NCI-H1930 (cell line): ENCODE results near the gene CRTAP.
"Not testable (repeated sequence)": the region's sequence is repeated elsewhere in the genome, so short reads cannot be mapped to it uniquely, and the experiment has no call there.

Experiments used
- DNase-seq, 2 experiments: peaks; one replicate each; lab custom pipeline; 2025; lab: John Stamatoyannopoulos, UW

The CRTAP gene

GRCh38 chr3:33174711-33175414 is 61.0 kb downstream of the CRTAP start:
- DNase-seq, result no peak

- DNase-seq, result no peak
Measured at GRCh38 chr3:33179132-33179531, 65.3 kb downstream of the CRTAP start.

GRCh38 chr3:33181229-33181628 is 67.4 kb downstream of the CRTAP start:
- DNase-seq, result no peak

DNA sequence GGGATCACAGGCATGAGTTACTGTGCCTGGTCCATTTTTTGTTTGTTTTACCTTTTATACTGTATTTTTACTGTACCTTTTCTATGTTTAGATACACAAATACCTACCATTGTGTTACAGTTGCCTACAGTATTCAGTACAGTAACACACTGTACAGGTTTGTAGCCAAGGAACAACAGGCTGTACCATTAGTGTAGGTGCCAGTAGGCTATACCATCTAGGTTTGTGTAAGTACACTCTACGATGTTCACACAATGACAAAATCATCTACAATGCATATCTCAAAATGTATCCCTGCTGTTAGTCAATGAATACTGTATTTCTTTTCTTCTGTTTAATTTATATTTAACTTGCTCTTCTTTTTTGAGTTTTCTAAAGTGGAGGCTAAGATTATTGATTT is 67.8 kb downstream of the CRTAP start:
- DNase-seq, result not testable (repeated sequence)

GRCh38 chr3:33184863-33185262 is 71.0 kb downstream of the CRTAP start:
- no peak for DNase-seq

DNA sequence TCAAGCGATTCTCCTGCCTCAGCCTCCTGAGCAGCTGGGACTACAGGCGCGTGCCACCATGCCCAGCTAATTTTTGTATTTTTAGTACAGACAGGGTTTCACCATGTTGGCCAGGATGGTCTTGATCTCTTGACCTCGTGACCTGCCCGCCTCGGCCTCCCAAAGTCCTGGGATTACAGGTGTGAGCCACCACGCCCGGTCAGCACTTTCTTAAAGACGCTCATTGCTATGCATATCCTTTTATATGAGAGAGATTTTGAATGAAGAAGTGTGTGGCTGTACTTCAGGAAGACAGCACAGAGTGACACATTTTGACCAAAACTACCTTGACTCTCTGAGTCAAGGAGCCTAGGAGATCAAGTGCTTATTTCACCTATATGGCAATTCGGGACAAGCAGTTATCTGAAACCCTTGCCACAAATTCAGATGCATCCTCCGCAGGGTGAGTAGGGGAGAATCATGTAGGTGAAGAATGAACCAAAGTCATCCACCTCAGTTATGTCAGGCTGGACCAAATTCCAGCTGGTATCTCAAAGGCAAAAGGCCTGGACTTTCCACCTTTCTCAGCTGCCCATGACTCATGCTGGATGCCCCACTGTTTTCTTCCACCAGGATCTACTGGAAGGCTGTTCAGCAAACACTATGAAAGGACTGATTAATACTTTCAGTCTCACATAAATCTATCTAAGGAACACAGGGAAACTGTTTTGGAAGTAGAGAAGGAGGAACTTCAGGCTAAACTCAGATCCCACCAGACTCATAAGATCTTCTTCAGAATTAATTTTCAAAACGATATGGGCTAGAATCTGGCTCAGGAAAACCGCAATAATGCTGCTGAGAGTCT is 72.9 kb downstream of the CRTAP start:
- DNase-seq, result no peak

DNA sequence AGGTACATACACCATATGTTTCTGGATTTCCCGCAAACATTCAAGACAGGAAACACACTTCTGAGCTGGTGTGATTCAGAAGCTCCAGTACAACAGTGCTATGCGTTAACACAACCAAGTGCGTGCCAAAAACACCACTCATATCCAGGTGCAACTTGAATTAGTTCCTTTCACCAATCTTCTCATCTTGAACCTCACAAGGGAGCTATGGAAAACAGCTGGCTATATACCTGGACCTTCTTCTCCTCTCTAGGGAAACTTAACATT is 73.5 kb downstream of the CRTAP start:
- DNase-seq, result no peak

DNA sequence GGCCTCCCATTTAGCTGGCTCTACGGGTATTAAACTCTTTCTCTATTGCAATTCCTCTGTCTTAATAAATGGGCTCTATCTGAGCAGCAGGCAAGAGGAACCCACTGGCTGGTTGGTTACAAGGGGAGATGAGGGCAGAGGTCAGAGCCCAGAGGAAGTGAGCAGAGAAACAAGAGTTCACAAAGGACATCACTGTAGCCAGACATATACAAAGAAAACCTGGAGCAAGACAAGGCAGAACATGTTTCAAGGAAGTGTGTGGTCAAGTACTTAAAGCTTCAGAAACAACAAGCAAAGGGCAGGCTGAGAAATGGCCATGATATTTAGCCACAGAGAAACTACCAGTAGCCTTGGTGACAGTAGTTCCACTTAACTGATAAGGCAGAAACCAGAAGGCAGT is 80.5 kb downstream of the CRTAP start:
- DNase-seq, result no peak

GRCh38 chr3:33196538-33196937 is 82.7 kb downstream of the CRTAP start:
- DNase-seq, result no peak
